ENCODE measurements around the gene ACRBP.

- TF ChIP-seq CTCF (IDR thresholded peaks at IDR 0.05; ENCODE audit: low read depth, low read length, poor library complexity, severe bottlenecking) (peak; percentile 39), EZH2phosphoT487 (IDR thresholded peaks at IDR 0.05; ENCODE audit: borderline replicate concordance, low read length) (no peak)
Observed at GRCh38 chr12:6644903-6645302, 2.3 kb downstream of the ACRBP start.

Data from DOHH2 (cell line).